G401 (cell line): ENCODE measurements around the gene BAK1. TPM values are rescaled to one million over a fixed set of nuclear protein-coding genes. Genes with fewer than 3 reads are reported as not detected.

Experiments
- DNase-seq: peaks from one replicate; pipeline ENCODE4 v3.0.0-alpha.2; 2015; ENCODE audit warnings: low spot score
- in situ Hi-C: cut with HindIII; loops from 2 replicates; pipeline ENCODE4 v1.10.0; 2016; ENCODE audit warnings: low sequenced_read_pairs, mixed read lengths
- total RNA-seq: library from RNA; depleted of rRNA; stranded (reverse); fragments of >200 nt; shearing (Covaris generic); gene quantifications from 2 replicates; pipeline ENCODE4 v1.2.3, GENCODE V29; 2014; rRNA removed

Gene BAK1
- total RNA-seq, result 200 and 209 TPM in 2 replicates

GRCh38 chr6:33579828-33580714 is at the start of gene BAK1:
Gene BAK1, minus strand, starts transcription at chr6:33580276. Its CDS starts 2,672 bp downstream, at chr6:33577604.
- in situ Hi-C loops, result loop anchor here (10.0 kb wide), 1 partner anchor 85 kb away; no protein-coding TSS in a partner anchor
- DNase-seq, result peak; percentile 95

GRCh38 chr6:33628401-33628964 is 48.4 kb upstream of the BAK1 start:
- DNase-seq, result no peak
- in situ Hi-C loops, result no loop called here

DNA sequence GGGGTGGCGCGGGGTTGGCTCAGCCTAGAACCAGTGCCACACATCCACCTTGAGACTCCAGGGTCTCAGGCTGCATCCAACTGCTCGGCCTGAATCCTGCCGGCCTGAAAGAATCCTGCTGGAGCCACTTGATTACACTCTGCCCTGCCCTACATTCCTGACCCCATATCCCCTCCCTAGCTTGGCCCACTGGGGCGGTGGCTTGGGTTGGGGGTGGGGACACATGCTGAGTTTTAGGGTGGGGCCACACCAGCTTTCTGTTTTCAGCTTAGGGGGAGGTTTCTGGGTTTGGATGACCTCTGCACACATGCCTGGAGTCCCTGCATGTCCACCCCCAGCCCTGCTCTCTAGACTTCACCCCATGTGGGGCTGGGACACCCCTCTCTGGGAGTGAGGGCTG is 47.8 kb upstream of the BAK1 start:
- no peak for DNase-seq
- in situ Hi-C loops, result no loop called here

DNA sequence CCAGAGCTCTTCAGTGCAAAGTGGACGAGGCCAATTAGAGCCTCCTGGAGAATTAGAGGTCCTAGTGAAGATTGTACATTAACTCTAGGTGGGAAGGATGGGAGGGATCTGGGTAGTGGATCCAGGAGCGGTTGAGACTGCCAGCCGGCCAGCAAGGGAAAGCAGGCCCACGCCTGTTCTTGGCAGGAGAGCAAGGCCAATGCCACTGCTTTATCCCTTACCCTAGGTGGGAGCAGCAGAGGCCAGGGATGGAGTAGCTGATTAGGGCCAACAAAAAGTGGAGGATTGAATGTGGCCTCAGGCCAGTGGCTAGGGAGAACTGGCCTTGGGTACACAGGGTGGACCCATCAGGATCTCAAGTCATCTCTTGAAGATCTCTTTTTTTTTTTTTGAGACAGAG is 44.8 kb upstream of the BAK1 start:
- no peak for DNase-seq
- in situ Hi-C loops, result no loop called here

- no peak for DNase-seq
- in situ Hi-C loops, result no loop called here
Measured at GRCh38 chr6:33623895-33624381, 43.9 kb upstream of the BAK1 start.

DNA sequence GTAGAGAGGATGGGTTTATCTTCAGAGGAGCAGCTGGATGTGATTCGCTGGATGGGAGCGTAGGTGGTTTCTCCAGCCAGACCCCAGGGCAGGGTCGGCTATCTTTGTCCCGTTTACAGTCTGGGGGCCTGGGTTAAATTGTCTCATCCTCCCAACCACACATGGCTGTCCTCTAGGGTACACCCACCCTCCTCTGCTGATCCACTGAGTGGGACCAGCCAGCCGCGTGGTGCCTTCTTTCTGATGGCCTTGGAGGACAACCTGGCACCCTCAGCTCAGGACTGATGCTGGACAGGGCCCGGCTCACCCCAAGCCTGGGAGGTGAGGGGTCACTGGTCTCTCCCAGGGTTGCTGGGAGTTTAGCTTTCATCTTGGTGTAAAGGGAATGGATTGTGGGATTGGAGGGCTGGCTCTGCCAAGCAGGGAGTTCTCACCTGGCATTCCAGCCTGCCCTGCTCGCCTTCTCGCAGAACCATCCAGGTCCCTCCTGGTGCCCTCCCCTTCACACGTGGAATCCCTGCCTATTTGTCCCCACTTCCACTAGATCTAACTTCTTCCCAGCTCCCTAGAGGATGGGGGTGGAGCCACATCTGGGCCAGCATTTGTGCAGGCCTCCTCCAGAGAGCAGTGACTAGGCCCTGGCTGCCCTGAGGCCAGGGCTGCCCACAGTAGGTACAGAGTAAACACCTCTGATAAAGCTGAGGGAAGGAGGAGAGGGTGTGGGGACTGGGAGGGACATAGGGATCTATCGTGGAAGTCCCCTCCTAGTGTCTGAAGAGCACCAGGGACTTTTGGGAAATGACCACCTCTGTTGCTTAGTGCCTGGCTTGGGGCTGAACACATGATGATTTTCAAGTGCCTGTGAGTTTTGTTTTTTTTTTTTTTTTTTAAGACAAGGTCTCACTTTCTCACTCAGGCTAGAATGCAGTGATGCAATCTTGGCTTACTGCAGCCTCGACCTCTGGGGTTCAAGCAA is 42.7 kb upstream of the BAK1 start:
- no peak for DNase-seq

DNA sequence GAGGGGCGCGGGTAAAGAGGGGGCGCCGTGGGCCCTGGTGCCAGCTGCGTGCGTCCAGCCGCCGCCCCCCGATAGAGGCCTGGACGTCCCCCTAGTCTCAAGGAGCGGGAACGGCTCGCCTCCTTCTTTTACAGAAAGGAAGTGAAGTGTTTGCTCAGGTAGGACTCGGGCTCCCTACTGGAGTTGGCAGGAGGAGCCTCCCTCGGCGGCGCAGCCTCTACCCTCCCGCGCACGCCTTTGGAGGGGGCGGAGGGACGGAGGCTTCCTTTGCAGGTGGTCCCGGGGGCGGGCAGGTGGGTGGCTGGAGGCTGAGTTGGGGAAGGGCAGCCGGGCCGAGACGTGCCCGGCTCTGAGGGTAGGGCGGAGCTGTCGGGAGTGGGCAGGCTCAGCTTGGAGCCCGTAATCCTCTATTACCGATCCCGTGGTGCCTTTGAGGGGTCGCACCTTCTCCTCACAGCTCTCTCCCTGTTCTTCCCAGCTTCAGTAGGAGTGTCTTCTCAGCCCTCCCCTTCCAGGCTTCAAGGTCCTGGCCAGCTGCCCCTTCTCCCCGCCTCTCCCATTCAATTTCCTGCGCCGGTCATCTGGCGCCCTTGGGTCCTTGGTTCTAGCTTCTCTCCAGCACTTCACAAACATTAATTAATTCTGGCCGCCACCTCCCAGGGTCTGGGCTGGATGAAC is 41.8 kb upstream of the BAK1 start:
- in situ Hi-C loops, result no loop called here
- DNase-seq, result peak; percentile 52

More for the DNA sequence above, 42.7 kb upstream of the BAK1 start:
- in situ Hi-C loops, result no loop called here

DNA sequence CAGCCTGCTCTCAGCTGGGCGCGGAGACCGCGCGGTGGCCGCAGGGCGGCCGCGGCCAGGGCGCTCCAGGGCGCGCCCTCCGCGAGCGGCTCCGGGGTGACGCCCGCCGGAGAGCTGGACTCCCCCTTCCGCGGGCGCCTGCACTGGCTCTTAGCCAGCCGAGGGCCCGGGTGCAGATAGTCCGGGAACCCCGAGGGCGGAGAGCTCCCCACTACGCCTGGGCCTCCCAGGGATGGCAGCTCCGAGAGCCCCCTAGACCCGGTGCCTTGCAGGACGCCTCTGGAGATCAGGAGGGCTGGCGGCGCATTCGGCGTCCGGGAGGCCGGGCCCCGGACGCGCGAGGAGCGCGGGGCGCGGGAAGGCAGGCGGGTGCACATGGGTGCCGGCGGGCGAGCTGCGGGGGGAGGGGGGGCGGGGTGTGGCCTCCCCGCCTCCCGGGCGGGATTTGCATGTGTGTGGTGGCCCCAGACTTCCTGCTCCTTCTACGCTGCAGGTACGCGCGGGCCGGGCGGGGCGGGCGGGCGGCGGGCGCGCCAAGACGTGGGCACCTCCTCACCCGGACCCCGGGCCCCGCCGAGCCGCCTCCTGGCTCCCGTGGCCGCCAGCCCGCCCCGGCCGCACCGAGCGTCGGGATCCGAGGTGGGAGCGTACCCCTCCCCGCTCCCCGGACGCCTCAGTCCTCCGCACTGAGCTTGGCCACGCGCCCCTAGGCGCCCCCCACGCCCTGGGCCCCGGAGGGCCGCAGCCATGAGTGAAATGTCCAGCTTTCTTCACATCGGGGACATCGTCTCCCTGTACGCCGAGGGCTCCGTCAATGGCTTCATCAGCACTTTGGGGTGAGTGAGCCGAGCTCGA is 41.0 kb upstream of the BAK1 start, which contains the start of gene ITPR3:
ITPR3 (plus strand) TSS at position 467 of the 855 bp plus-strand sequence; CDS start at position 748, 281 bp downstream.
- no peak for DNase-seq
- in situ Hi-C loops, result no loop called here

GRCh38 chr6:33620158-33620855 is 40.2 kb upstream of the BAK1 start:
- in situ Hi-C loops, result no loop called here
- no peak for DNase-seq

DNA sequence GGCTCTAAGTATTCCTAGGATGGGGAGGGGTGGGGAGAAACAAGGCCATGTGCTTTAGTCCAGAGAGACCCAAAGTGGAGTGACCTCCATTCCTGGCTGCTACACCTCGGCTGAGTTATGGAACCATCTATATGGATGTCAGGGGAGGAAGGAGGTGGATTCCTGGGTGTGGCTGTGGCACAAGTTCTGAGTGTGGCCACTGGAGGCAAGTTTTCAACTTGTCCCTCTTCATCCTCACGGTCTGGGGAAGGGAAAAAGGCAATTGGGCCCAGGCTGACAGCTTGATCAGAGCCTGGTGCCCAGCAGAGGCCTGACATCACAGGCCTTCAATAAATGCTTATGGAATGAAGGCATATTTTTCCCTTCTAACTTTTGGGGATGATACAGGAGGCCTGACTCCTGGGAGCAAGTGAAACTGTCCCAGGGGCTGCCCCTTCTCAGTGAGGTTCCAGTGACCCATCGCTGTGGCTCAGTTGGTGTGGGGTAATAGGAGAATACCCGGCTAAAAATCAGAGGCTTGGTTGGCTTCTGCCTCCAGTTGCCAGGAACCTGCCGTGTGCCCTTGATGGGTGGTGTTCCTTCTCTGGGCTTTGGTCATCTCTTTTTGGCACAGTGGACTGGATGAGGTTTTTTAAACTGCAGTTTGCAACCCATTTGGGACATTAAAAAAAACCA is 39.2 kb upstream of the BAK1 start:
- in situ Hi-C loops, result no loop called here
- DNase-seq, result no peak

GRCh38 chr6:33616913-33617312 is 36.8 kb upstream of the BAK1 start:
- DNase-seq, result no peak
- in situ Hi-C loops, result no loop called here

GRCh38 chr6:33616113-33616512 is 36.0 kb upstream of the BAK1 start:
- DNase-seq, result no peak
- in situ Hi-C loops, result no loop called here

GRCh38 chr6:33613795-33614168 is 33.7 kb upstream of the BAK1 start:
- DNase-seq, result no peak
- in situ Hi-C loops, result no loop called here

DNA sequence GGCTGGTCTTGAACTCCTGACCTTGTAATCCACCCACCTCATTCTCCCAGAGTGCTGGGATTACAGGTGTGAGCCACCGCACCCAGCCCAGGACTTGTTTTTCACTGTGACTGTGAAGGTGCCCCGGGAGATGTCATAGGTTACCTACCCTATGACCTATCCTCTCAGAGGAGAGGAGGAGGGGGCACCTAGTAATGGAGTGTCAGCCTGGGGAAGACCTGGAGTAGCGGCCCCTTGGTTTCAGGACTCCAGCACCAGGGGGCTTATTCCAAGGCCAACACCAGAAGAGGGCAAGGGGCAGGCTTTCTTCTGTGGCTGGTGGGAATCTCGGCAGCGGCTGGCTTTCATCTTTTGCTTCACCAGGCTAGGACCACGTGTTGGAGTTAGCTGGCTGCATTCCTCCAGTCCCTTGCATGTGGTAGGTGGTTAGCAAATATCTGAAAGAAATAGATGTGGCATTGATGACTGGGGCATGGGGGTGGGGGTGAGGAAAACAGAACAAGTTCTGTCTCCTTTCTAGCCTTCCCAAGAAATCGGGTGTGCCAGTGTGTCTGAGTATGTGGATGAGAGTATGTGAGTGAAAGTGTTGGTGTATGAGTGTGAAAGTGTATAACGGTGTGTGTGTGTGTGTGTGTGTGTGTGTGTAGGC is 33.2 kb upstream of the BAK1 start:
- no peak for DNase-seq
- in situ Hi-C loops, result no loop called here

GRCh38 chr6:33610779-33611732 is 31.0 kb upstream of the BAK1 start:
- in situ Hi-C loops, result no loop called here
- no peak for DNase-seq
